ENCODE measurements around the gene NFKBIE. TPM values are rescaled to one million over a fixed set of nuclear protein-coding genes. Genes with fewer than 3 reads are reported as not detected.

Gene NFKBIE
- total and polyA plus RNA-seq, 8 donors = 2.5 to 16.9 (median 7.6) TPM

GRCh38 chr6:44257025-44257752 is 8.2 kb downstream of the NFKBIE start, which contains the start of gene SLC35B2:
SLC35B2 (minus strand) TSS chr6:44257528; CDS start chr6:44257410, 118 bp downstream.
- 0 to 1% methylated on average over 58 to 80 of the region's 80 CpGs for WGBS, 2 donors
- intact Hi-C loops (cut with DNase I) = no loop called here
- Histone ChIP-seq H3K36me3 (peaks cover 0 to 28% (median 20%) of the 10 kb centered on the region in 3 donors), H3K9me3 (no peaks in the 10 kb centered on the region), H3K4me1 (peaks cover 0 to 15% (median 0%) of the 10 kb centered on the region in 3 donors), H3K4me3 (peak within 1 kb of the TSS; percentile 79 to 98 (median 94)), H3K27me3 (no peaks in the 10 kb centered on the region), H3K27ac (peak within 1 kb of the TSS; percentile 81 to 96 (median 90))
- FAIRE-seq (no peak), DNase-seq (peak; percentile 69 to 88 (median 76)), ATAC-seq (peak; percentile 77 to 85 (median 80))
- TF ChIP-seq CTCF (IDR thresholded peaks at IDR 0.05) = peak; percentile 52 to 76 (median 66)

- intact Hi-C loops (cut with DNase I) = no loop called here
- no peak for FAIRE-seq
- peaks cover 0 to 19% (median 0%) of the 10 kb centered on the region in 3 donors for H3K4me1 ChIP-seq
- DNase-seq = no peak
- no peaks in the 10 kb centered on the region for H3K27me3 ChIP-seq
- no peak for TF ChIP-seq CTCF (IDR thresholded peaks at IDR 0.05)
- ATAC-seq = no peak
- peak overlapping the region; percentile 81 to 96 (median 90) for H3K27ac ChIP-seq
- H3K9me3 ChIP-seq = no peaks in the 10 kb centered on the region
- H3K4me3 ChIP-seq = peak overlapping the region; percentile 79 to 98 (median 94)
- 1 to 2% methylated on average over 8 to 12 of the region's 12 CpGs for WGBS, 2 donors
- peaks cover under 1 to 33% (median 24%) of the 10 kb centered on the region in 3 donors for H3K36me3 ChIP-seq
Observed at GRCh38 chr6:44256775-44257024, 8.7 kb downstream of the NFKBIE start.

GRCh38 chr6:44255871-44256774 is 9.2 kb downstream of the NFKBIE start:
- Histone ChIP-seq H3K4me1 (peaks cover 0 to 19% (median 0%) of the 10 kb centered on the region in 3 donors), H3K27me3 (no peaks in the 10 kb centered on the region), H3K27ac (peak overlapping the region; percentile 81 to 96 (median 90)), H3K9me3 (no peaks in the 10 kb centered on the region), H3K36me3 (peaks cover 6 to 39% (median 29%) of the 10 kb centered on the region in 3 donors), H3K4me3 (peak overlapping the region; percentile 79 to 98 (median 94))
- 14 to 19% methylated on average over 15 of the region's 15 CpGs for WGBS, 2 donors
- ATAC-seq (peak; percentile 13 to 22 (median 20)), DNase-seq (peak in 2 of 6 donors; percentile 49 to 71), FAIRE-seq (no peak)
- intact Hi-C loops (cut with DNase I) = no loop called here
- TF ChIP-seq CTCF (IDR thresholded peaks at IDR 0.05) = no peak

GRCh38 chr6:44255105-44255808 is 10.1 kb downstream of the NFKBIE start:
- 49 to 51% methylated on average over 16 of the region's 16 CpGs for WGBS, 2 donors
- no peak overlapping the region for H3K4me3 ChIP-seq
- H3K27me3 ChIP-seq = no peaks in the 10 kb centered on the region
- no peaks in the 10 kb centered on the region for H3K9me3 ChIP-seq
- peaks cover 0 to 23% (median 0%) of the 10 kb centered on the region in 3 donors for H3K4me1 ChIP-seq
- FAIRE-seq (no peak), ATAC-seq (no peak), DNase-seq (peak in 1 of 6 donors; percentile 75)
- intact Hi-C loops (cut with DNase I) = no loop called here
- peaks cover 7 to 48% (median 38%) of the 10 kb centered on the region in 3 donors for H3K36me3 ChIP-seq
- peak overlapping the region in 1 of 4 donors; percentile 96 for H3K27ac ChIP-seq
- TF ChIP-seq CTCF (IDR thresholded peaks at IDR 0.05) = no peak
